ENCODE measurements around the gene VPS18.

The VPS18 gene

DNA sequence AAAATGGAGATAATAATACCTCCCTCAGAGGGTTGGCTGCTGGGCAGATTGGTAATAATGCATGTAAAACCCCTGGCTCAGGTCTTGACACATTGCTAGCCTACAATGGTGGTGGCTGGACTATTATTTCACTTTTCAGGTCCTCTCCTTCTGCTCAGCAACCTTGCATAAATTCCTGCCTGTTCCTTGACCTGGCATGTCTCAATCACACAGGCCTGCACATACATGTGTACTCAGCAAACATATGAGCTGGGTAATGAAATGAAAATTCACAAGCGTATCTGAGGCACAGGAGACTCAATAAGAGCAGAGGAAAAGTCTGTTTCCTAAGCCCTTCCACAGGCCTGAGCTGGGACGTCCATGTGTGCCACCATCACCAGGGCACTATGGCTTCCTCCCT is 17.4 kb downstream of the VPS18 start:
- intact Hi-C loops (cut with DNase I), result no loop called here
- DNase-seq, result no peak

DNA sequence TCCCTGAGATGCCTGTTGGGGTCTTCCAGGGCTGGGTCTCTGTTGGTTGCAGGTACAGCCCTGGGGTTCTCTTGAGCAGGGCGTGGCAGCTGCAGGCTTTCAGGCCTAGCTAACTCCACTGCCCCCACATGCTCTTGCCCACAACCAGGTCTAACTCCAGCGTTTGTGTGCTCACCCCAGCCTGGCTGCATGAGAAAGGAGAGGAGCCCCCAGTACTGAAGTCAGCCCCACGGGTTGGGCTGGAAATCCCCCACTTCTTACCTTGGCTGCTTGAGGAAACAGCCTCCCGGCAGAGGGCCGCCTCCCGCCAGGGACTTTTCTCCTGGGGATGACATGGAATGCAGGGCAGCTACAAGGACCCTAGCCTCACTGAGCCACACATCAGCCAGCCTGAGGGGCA is 18.2 kb downstream of the VPS18 start:
- intact Hi-C loops (cut with DNase I), result no loop called here
- DNase-seq, result no peak

DNA sequence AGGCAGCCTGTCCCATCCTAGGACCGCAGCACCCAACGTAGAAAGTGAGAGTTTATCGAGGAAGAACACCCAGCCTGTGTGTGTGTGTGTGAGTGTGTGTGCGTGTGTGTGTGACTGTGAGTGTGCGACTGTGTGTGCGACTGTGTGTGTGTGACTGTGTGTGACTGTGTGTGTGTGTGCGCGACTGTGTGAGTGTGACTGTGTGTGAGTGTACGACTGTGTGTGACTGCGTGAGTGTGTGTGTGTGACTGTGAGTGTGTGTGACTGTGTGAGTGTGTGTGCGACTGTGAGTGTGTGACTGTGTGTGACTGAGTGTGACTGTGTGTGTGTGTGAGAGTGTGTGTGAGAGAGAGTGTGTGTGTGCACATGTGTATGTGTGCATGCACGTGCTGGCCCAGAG is 19.8 kb downstream of the VPS18 start:
- DNase-seq, result no peak
- intact Hi-C loops (cut with DNase I), result no loop called here

DNA sequence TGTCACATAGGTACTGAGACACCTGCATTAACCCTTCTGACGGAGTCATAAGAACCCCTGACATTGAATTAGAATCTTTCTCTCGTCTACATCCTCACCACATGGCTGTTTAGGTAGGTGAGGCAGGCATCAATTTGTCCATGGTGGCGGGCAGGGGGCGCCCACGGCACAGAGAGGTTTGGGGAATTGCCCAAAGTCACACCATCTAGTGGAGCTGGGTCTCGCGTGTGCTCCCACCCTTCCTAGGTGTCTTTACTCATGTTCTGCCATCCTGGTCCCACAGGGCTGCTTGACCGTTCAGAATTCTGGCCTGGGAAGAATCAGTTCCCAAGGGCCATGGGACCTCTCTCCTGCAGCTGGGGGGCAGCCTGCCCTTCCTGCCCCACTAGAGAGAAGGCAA is 20.2 kb downstream of the VPS18 start:
- no peak for DNase-seq
- intact Hi-C loops (cut with DNase I), result no loop called here

DNA sequence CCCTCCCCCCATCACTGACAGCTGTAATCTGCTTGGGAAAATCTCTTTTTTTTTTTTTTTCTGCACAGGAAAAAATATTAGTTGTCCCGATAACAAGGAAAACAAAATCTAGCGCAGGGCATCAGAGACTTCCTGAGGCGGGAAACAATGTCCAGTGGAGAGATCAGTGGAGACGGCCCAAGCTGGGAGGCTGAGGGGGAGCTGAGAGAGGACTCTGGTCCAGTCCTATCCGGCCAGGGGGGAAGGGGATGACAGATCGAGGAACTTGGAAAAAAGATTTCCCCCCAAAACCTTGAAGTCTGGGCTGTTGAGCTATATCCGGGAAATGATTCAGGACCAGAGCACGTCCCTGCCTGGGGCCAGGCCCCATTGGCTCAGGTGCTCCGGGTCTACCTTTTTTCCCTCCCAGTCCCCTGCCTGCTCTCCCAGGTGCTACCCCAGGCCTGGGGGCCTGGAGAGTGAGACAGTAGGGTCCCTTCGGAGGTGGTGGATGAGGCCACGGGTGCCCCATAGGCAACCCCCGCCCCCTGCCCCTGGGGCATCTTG is 20.9 kb downstream of the VPS18 start:
- DNase-seq, result no peak
- intact Hi-C loops (cut with DNase I), result no loop called here

DNA sequence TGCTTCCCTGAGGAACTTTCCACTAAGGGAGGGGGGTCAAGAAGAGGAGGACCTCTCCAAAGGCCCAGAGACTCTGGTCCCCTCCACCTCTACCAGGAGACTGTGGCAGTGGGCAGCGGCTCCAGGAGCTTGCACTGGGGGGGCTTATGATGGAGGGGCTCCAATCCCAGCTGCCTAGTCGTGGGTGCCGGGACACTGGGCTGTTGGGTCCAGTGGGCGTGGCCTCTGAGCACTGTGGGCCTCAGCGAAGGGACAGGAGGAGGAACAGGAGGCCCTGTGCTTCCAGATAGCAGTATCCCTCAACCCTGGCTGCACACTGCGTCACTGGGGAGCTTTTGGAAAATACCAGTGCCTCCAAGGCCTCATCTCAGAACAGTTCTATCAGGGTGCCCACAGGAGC is 21.4 kb downstream of the VPS18 start:
- no peak for DNase-seq
- intact Hi-C loops (cut with DNase I), result no loop called here

DNA sequence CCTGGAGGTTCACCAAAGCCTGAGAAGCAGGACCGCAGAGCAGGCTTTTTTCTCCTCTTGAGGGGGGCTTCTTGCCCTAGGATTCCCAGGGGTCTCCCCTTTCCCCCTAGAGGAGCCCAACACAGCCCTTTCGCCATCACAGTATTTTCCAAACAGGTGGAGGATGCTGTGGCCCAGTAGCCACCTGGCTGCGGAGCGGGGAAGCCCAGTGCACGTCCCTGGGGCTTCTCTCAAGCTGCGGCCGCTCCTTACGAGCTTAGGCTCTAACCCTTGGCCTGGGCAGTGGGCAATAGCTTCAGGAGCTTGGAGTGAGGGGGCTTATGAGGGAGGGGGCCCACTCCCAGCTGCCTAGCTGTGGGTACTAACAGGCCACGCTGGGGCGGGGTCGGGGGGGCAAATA is 23.3 kb downstream of the VPS18 start:
- intact Hi-C loops (cut with DNase I), result no loop called here

DNA sequence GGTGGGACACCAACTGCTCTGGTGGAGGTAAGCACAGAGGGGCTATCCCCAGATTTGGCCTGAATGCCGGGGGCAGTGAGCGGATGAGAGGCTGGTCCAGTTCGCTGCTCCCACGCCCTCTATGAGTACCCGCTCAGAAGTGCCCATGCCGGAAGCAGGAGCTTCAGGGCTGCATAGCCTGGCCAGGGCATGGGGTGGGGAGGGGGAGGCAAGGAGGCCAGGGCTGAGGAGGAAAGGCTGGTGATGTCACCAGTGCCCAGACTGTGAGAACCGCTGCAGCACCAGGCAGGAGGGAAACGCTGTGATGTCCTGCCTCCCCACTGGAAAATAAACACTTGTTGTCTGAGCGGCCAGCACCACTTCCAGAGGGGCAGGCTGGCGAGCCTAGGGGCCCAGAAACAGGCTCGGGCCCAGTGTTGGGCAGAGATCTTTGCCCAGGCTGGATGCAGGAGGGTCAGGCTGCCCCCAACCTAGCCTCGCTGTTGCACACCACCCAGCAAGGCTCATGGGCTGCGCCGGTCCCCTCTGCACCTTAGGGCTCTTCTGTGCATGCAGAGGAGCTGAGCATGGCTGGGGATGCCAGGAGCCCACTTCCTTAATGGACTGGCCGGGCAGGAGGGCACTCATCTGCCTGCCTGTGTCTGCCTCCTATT is 24.0 kb downstream of the VPS18 start:
- intact Hi-C loops (cut with DNase I), result no loop called here
- no peak for DNase-seq

More for the DNA sequence above, 23.3 kb downstream of the VPS18 start:
- DNase-seq, result no peak

DNA sequence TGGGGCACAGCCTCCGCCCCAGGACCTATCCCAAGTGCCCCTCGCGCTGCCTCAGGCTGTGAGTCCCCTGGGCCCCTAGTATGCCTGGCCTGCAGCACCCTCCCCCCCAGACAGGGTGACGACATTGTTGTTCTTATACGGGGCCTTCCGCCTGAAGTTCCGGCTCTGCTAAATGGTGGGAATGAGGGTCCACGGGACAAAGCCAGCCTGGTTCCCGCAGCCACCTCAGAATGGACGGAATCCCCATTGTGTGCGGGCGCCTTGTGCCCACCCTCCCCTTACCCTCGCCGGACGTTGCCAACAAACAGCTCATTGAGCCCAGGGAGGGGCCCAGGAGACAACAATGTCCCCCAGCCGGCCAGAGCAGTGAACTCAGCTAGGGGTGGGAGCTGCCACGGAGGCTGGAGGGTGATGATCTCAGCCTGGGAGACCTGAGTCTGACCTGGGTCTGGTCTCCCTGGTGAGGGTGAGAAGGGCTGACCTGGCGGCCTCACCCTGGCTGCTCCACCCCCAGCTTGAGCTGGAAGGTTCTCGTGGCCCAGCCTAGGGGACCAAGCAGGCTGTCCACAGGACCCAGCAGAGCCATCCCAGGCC is 24.6 kb downstream of the VPS18 start:
- no peak for DNase-seq
- intact Hi-C loops (cut with DNase I), result no loop called here

DNA sequence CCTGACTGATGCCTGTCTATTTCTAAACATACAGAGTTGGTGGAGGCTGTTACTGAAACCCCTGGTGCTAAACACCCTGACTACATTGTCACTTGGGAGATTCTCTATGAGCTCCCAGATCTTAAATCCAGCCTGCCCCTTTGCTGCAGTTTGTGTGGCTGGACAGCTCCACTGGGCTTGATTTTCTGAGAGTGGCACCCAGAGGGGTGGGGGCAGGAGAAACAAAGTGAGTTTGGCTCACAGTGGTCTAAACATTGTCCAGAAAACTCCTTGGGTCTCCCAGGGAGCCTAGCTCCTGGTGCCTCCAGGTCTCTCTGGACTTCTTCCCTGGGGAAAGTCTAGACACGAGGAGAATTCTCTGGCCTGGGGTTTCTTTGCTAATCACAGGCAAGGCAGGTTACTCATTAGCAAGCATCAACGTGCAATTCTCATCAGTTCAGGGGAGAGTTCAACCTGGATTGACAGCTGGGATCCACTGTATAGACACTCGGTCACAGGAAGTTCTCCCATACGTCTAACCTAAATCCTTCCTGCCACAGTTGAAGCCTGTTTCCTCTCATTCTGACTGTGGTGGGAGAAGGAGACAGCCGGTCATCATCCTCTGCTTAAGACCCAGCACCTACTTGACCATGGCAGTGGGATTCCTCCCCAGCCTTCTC is 27.8 kb downstream of the VPS18 start:
- DNase-seq, result no peak
- intact Hi-C loops (cut with DNase I), result no loop called here

DNA sequence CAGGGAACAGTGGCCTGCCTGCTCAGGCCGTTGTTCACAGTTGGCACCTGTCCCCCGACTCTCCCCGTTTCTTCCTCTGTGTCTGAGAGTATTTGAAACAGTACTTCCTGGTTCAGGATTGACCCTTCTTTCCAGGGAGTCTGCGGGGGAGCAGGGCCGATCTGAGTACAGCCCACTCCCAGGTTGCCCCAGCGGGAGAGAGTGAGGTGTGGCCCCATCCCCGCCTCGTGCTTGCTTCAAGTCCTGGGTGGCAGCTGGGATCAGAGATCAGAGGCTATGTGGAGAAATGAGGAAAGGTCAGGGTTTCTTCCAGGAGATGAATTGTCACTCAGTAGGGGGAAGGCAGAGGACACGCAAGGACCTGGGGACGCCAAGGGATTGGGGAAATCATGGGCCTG is 28.4 kb downstream of the VPS18 start:
- DNase-seq, result no peak

DNA sequence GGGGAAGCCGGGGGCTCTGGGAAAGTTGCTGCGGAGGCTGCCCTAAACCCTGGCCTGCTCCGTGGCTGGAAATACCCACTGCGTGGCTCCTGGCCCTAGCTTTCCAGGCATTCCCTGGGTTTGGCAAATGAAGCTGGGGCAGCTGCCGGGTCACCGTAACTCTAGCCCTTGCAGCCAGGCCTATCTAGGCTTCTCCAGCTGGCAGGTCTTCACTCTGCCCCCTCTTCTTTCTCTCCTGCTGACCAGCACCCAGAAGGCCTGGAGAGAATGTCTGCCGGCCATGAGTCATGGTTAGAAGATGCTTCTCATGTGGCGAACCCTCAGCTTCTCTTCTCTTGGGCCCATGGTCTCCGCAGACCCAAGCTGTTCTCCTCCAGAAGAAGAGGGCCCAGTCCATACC is 29.3 kb downstream of the VPS18 start:
- intact Hi-C loops (cut with DNase I), result no loop called here
- no peak for DNase-seq

More for the DNA sequence above, 28.4 kb downstream of the VPS18 start:
- intact Hi-C loops (cut with DNase I), result no loop called here

DNA sequence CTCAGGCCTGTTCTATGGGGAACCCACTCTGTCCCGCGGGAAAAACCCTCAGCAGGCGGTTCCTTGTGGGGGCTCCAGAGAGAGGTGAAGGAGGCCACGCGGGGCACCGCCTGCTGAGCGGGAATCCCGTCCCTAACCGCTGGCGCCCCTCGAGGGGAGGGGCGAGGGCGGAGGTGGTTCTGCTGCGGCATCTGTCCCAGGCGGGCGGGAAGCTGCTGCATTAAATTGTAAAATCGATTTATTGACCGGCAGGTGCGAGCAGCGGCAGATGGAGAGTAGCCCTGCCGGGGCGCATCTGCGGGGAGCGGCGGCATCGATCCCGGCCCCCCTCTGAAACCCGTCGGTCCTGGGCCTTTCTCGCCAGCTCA is 31.2 kb downstream of the VPS18 start:
- DNase-seq, result no peak
- intact Hi-C loops (cut with DNase I), result no loop called here

DNA sequence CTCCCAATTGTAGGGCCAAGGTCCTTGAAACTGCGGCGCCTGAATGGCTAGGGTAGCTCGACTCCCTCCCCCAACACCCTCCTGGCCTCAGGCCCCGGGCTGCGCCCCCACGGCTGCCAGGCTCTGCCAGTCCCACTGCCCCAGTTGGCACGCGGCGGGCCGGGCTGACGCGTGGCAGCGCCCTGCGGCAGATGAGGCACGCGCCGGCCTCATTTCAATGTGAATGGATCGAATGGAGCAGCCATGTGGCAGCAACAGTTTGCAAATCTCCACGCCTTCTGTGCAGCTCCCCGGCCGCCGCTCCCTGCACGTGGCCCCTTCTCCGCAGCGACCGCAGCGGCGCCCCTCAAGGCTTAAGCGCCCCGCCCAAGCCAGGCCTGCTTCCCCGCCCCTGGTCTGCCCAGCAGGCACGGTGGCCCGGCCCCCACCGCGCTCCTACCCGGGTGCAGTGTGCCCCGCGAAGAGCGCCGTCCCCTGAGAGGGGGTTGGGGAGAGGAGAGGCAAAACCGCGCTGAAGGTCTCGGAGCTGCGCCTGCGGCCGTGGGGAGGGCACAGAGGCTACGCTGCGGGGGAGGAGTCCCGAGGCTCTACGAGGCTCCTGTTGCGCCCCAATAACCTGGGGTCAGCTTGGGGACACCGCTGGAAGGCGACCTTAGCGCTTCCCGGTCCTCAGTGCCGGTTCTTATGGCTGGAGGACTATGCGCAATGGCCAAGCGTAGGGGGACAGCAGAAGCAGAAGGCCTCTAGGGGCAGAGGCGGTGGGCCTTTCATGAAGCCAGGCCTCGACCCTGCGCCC is 31.8 kb downstream of the VPS18 start:
- DNase-seq, result peak in 19 of 42 donors; percentile 20 to 71 (median 46)
- intact Hi-C loops (cut with DNase I), result no loop called here

DNA sequence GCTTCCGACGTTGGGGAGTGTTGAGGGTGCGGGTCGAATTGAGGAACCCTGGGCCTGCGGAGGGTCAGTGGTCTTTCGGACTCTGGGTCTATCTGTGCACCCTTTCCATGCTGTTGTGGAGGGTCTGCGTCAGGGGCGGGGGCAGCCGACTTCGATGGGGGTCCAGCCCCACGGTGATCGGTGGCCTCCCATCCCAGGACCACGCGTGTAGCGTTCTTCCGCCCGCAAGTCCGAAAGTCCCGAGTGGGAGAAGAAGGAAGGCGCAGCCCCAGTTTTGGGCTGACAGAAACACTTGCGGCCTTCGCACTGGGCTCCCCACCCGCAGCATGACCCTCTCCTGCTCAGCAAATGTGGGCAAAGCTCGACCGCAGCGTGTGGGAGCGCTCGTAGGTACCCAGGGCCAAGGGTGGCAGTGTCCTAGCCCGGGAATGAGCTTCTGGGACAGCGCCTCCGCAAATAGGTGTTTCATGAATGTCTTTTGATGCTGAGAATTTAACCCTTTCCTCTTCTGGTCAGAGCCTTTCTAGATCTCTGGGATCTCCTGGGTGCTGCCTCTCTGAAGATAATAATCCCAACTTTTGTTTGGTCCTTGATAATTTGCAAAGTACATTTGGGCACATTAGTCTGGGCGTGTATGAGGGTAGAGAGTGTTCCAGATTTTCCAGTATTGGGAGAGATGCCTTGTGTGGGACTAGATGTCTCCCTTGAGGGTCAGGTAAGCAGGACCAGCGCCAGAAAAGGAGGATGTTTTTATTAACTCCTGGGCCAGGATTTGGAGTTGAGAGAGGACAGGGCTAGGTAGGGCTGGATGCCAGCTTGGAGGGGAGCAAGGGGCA is 32.6 kb downstream of the VPS18 start:
- intact Hi-C loops (cut with DNase I), result no loop called here
- no peak for DNase-seq

DNA sequence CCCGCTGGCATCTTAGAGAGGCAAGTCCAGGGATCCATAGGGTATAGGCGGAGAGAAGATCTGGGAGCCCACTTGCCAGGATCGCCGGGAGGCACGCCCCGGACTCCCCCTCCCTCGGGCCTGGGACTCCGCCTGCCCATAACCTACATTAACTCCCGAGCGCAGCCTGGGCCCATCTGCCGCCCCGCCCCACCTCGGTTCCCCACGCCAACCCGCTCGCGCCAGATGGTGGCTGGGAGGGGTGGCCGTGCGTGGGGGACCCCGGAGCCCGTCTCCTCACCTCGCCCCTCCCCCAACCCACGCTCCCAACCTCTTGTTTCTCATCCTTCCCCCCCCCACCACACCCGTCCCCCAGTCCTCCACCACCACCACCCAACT is 33.2 kb downstream of the VPS18 start:
- intact Hi-C loops (cut with DNase I), result no loop called here
- no peak for DNase-seq

DNA sequence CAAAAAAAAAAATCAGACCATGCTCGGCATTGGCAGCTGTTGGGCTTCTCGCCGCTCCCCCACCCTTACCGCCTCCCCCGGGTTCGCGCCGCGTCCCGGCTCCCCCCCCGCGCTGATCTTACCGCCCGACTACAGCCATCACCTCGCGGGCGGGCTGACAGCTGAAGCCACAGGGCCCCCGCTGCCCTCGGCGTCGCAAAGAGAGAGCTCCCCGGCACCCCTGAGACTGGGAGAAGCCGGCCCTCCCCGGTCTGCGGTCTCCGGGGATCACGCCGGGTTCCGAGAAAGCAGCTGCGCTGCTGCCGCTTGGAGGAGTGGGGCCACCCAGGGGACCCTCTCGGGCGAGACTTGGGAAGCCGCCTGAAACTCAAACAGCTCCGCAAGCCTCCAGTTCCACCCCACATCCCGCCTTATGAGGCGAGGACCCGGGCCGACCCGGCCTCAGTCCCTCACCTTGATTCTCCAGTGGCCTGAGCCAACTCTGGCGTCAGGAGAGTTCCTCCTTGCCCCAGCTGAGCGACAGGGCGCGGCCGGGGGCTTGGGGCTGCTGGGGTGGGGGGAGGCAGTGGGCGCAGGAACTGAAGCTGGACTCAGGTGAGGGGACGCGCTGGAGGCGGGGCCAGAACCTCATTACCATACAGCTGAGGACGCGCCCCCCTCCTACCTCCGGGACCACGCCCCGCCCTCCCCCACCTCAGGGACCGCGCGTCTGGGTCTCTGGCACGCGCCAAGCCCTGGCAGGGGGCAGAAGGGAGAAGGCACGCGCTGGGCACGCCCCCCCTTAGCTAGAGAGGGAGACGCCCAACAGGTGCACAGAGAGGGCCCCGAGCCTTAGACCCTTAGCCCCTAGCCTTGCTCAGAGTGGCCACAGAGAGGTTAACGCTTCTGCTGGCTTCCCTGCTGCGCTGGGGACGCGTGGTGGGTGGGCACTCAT is 33.9 kb downstream of the VPS18 start:
- intact Hi-C loops (cut with DNase I), result no loop called here
- DNase-seq, result no peak
